Esophagus mucosa (tissue), 1 donor: ENCODE measurements around the gene LGALS7. TPM values are rescaled to one million over a fixed set of nuclear protein-coding genes. Genes with fewer than 3 reads are reported as not detected.
"Not testable (repeated sequence)": the region's sequence is repeated elsewhere in the genome, so short reads cannot be mapped to it uniquely, and the experiment has no call there.

Experiments
- ATAC-seq: fragments of 200-7000 bp; cut with Tn5 transposase; one replicate; pipeline ENCODE4 v1.9.1; 2020
- total RNA-seq: library from RNA; stranded (reverse); gene quantifications from one replicate; pipeline ENCODE4 v1.2.4, GENCODE V29; 2023
- donor health status: DM: yes; HTN: yes; CAD: no.

LGALS7 gene
- total RNA-seq, 1 donor from 2014 or later, result 684 TPM

GRCh38 chr19:38799104-38799503 is 25.8 kb upstream of the LGALS7 start:
- ATAC-seq, result peak; percentile 3

- not testable (repeated sequence) for ATAC-seq
These were observed 24.5 kb upstream of the LGALS7 start for GRCh38 chr19:38797781-38798180.

- no peak for ATAC-seq
These were observed 22.8 kb upstream of the LGALS7 start for GRCh38 chr19:38796154-38796553.

GRCh38 chr19:38795549-38795948 is 22.2 kb upstream of the LGALS7 start:
- ATAC-seq, result no peak

GRCh38 chr19:38793671-38794070 is 20.4 kb upstream of the LGALS7 start:
- ATAC-seq, result no peak

GRCh38 chr19:38793177-38793576 is 19.9 kb upstream of the LGALS7 start:
- ATAC-seq, result peak; percentile 1

- ATAC-seq, result peak; percentile 45
These were observed 19.2 kb upstream of the LGALS7 start for GRCh38 chr19:38792250-38793111.

GRCh38 chr19:38791451-38792064 is 18.2 kb upstream of the LGALS7 start:
- ATAC-seq, result peak; percentile 68

- ATAC-seq, result peak; percentile 61
These were observed 17.4 kb upstream of the LGALS7 start for GRCh38 chr19:38790507-38791403.

- ATAC-seq, result peak; percentile 44
These were observed 15.3 kb upstream of the LGALS7 start, which contains the start of gene LGALS7B for GRCh38 chr19:38788478-38789243. LGALS7B (plus strand) TSS chr19:38789200; CDS start chr19:38789227, 27 bp downstream.

GRCh38 chr19:38786572-38787265 is 13.4 kb upstream of the LGALS7 start:
- peak; percentile 10 for ATAC-seq

GRCh38 chr19:38786061-38786460 is 12.7 kb upstream of the LGALS7 start:
- ATAC-seq, result not testable (repeated sequence)

GRCh38 chr19:38785187-38785699 is 11.9 kb upstream of the LGALS7 start:
- no peak for ATAC-seq

- no peak for ATAC-seq
These were observed 10.9 kb upstream of the LGALS7 start for GRCh38 chr19:38784224-38784623.

GRCh38 chr19:38782212-38782611 is 8.9 kb upstream of the LGALS7 start:
- ATAC-seq, result not testable (repeated sequence)

GRCh38 chr19:38781058-38781457 is 7.7 kb upstream of the LGALS7 start:
- ATAC-seq, result no peak

GRCh38 chr19:38780443-38780842 is 7.1 kb upstream of the LGALS7 start:
- no peak for ATAC-seq

- ATAC-seq, result no peak
These were observed 5.4 kb upstream of the LGALS7 start for GRCh38 chr19:38778733-38779132.

- ATAC-seq, result no peak
These were observed 1.0 kb upstream of the LGALS7 start for GRCh38 chr19:38774181-38774950.

GRCh38 chr19:38771569-38771968 is 1.7 kb downstream of the LGALS7 start:
- ATAC-seq, result peak; percentile 58
